H1 (cell line): ENCODE measurements around the gene IQCM. TPM values are rescaled to one million over a fixed set of nuclear protein-coding genes. Genes with fewer than 3 reads are reported as not detected.

Experiments
- CTCF ChIA-PET: fragments of 300-600 bp; sonication (Branson Sonifier 250); formaldehyde crosslinking; loops from one replicate; lab custom pipeline; 2021; ENCODE audit not compliant: partially characterized antibody; lab: Charles Lee
- POLR2A ChIA-PET: fragments of 300-600 bp; sonication (Branson Sonifier 250); formaldehyde crosslinking; loops from one replicate; lab custom pipeline; 2021; ENCODE audit warnings: inconsistent platforms; ENCODE audit not compliant: partially characterized antibody; lab: Charles Lee
- DNase-seq, 2 experiments: peaks; one replicate each; pipeline versions ENCODE4 v3.0.0 to v3.0.0-alpha.2; 2010 to 2022; ENCODE audit warnings: low spot score in 2 of 2, low read depth in 1 of 2, mixed read lengths in 1 of 2
- FAIRE-seq: peaks from 2 replicates; lab custom pipeline; 2011; peaks lifted over from hg19 to GRCh38; lab: Jason Lieb, UNC
- H2AFZ ChIP-seq: 2 replicates; pipeline ENCODE4 v1.8.1; 2012; ENCODE audit warnings: low read length, inconsistent platforms
- H2AK5ac ChIP-seq: 2 replicates; pipeline ENCODE4 v1.6.1; 2013; ENCODE audit warnings: low read depth, low read length
- H2BK120ac ChIP-seq: replicated peaks from 2 replicates; pipeline ENCODE3; 2013; ENCODE audit warnings: low read depth, low read length, inconsistent platforms
- H2BK12ac ChIP-seq: 2 replicates; pipeline ENCODE4 v1.6.1; 2013; ENCODE audit warnings: low read depth, low read length
- H2BK15ac ChIP-seq: 2 replicates; pipeline ENCODE4 v1.6.1; 2013; ENCODE audit warnings: low read length
- H2BK20ac ChIP-seq: 2 replicates; pipeline ENCODE4 v1.6.1; 2013; ENCODE audit warnings: low read length
- H2BK5ac ChIP-seq: 2 replicates; pipeline ENCODE4 v1.6.1; 2013; ENCODE audit warnings: low read depth, low read length
- H3K14ac ChIP-seq: 2 replicates; pipeline ENCODE4 v1.6.1; 2013; ENCODE audit warnings: inconsistent platforms; ENCODE audit not compliant: insufficient read length
- H3K18ac ChIP-seq: 2 replicates; pipeline ENCODE4 v1.6.1; 2013; ENCODE audit warnings: low read length; ENCODE audit errors: extremely low read depth
- H3K23ac ChIP-seq: 2 replicates; pipeline ENCODE4 v1.6.1; 2013; ENCODE audit warnings: inconsistent platforms; ENCODE audit not compliant: insufficient read length
- H3K23me2 ChIP-seq: 2 replicates; pipeline ENCODE4 v1.6.1; 2013; ENCODE audit warnings: low read depth, low read length
- H3K27ac ChIP-seq: 2 replicates; pipeline ENCODE4 v1.6.1; 2011; ENCODE audit warnings: low read depth, low read length, inconsistent platforms
- H3K27me3 ChIP-seq, 4 experiments: replicated peaks in 1 of 4; 1 replicate in 1 of 4; 2 replicates in 3 of 4; pipeline versions ENCODE4 v1.6.1 to v1.8.1; 2011 to 2013; ENCODE audit warnings: low read length in 3 of 4, mild to moderate bottlenecking in 3 of 4, inconsistent platforms in 2 of 4, mixed read lengths in 2 of 4, moderate library complexity in 1 of 4; ENCODE audit not compliant: control insufficient read depth in 3 of 4, insufficient read depth in 3 of 4; ENCODE audit errors: extremely low read depth in 1 of 4
- H3K36me3 ChIP-seq, 4 experiments: 2 replicates each; pipeline versions ENCODE4 v1.6.1 to v1.8.1; 2011 to 2013; ENCODE audit warnings: mild to moderate bottlenecking in 4 of 4, low read length in 3 of 4, moderate library complexity in 2 of 4, control low read depth in 1 of 4, inconsistent platforms in 1 of 4; ENCODE audit not compliant: insufficient read depth in 4 of 4, control insufficient read depth in 2 of 4
- H3K4ac ChIP-seq: replicated peaks from 2 replicates; pipeline ENCODE3; 2013; ENCODE audit warnings: low read length, low read depth, mixed read lengths, inconsistent platforms; ENCODE audit not compliant: insufficient read length
- H3K4me1 ChIP-seq, 4 experiments: replicated peaks in 1 of 4; 1 replicate in 1 of 4; 2 replicates in 3 of 4; pipeline versions ENCODE4 v1.6.1 to v1.8.1; 2011 to 2013; ENCODE audit warnings: low read length in 3 of 4, inconsistent platforms in 2 of 4, mixed read lengths in 1 of 4; ENCODE audit not compliant: insufficient read depth in 4 of 4, control insufficient read depth in 3 of 4
- H3K4me2 ChIP-seq, 2 experiments: 2 replicates each; pipeline versions ENCODE4 v1.6.1 to v1.8.1; 2011 to 2013; ENCODE audit warnings: low read depth in 2 of 2, low read length in 2 of 2, control low read depth in 1 of 2, inconsistent platforms in 1 of 2, mild to moderate bottlenecking in 1 of 2; ENCODE audit not compliant: insufficient read depth in 1 of 2
- H3K4me3 ChIP-seq, 4 experiments: fragments of 200-600, 300-600 bp in 1 of 4; sonication (generic), shearing (Covaris generic), sonication (Bioruptor Twin) in 1 of 4; 2 replicates each; pipeline versions ENCODE4 v1.5.1 to v1.8.1; 2011 to 2016; ENCODE audit warnings: low read length in 4 of 4, low read depth in 3 of 4, control low read depth in 2 of 4, inconsistent platforms in 2 of 4, mild to moderate bottlenecking in 2 of 4, mixed read lengths in 1 of 4, moderate library complexity in 1 of 4; ENCODE audit not compliant: insufficient read depth in 2 of 4; ENCODE audit errors: extremely low read depth in 1 of 4
- H3K56ac ChIP-seq: replicated peaks from 2 replicates; pipeline ENCODE3; 2013; ENCODE audit warnings: low read depth, mild to moderate bottlenecking, mixed read lengths, low read length, inconsistent platforms; ENCODE audit not compliant: insufficient read length
- H3K79me1 ChIP-seq: 2 replicates; pipeline ENCODE4 v1.6.1; 2013; ENCODE audit warnings: low read depth, low read length, control low read depth
- H3K79me2 ChIP-seq, 2 experiments: 2 replicates each; pipeline versions ENCODE4 v1.6.1 to v1.8.1; 2012 to 2013; ENCODE audit warnings: low read length in 2 of 2, mild to moderate bottlenecking in 2 of 2, inconsistent platforms in 1 of 2; ENCODE audit not compliant: insufficient read depth in 2 of 2, control insufficient read depth in 1 of 2
- H3K9ac ChIP-seq, 4 experiments: replicated peaks in 1 of 4; 1 replicate in 1 of 4; 2 replicates in 3 of 4; pipeline versions ENCODE4 v1.6.1 to v1.8.1; 2011 to 2013; ENCODE audit warnings: low read depth in 3 of 4, low read length in 3 of 4, control low read depth in 2 of 4, mild to moderate bottlenecking in 2 of 4, moderate library complexity in 2 of 4, inconsistent platforms in 1 of 4; ENCODE audit errors: extremely low read depth in 1 of 4
- H3K9me3 ChIP-seq, 2 experiments: 2 replicates each; pipeline versions ENCODE4 v1.6.1 to v1.8.1; 2012 to 2013; ENCODE audit warnings: mild to moderate bottlenecking in 2 of 2, moderate library complexity in 2 of 2, control low read depth in 1 of 2, inconsistent platforms in 1 of 2, low read depth in 1 of 2, low read length in 1 of 2, mixed read lengths in 1 of 2; ENCODE audit not compliant: insufficient read depth in 2 of 2
- H4K20me1 ChIP-seq, 2 experiments: replicated peaks in 1 of 2; 2 replicates each; pipeline versions ENCODE3 to v1.8.1; 2011 to 2013; ENCODE audit warnings: inconsistent platforms in 2 of 2, low read length in 2 of 2, mild to moderate bottlenecking in 1 of 2; ENCODE audit not compliant: insufficient read depth in 2 of 2, control insufficient read depth in 1 of 2
- H4K5ac ChIP-seq: 2 replicates; pipeline ENCODE4 v1.6.1; 2013; ENCODE audit warnings: low read length, low read depth, mixed read lengths, inconsistent platforms; ENCODE audit not compliant: insufficient read length
- H4K8ac ChIP-seq: 2 replicates; pipeline ENCODE4 v1.8.0; 2013; ENCODE audit warnings: mild to moderate bottlenecking, moderate library complexity, low read length, inconsistent platforms; ENCODE audit not compliant: insufficient read depth; ENCODE audit errors: extremely low read depth
- H4K91ac ChIP-seq: replicated peaks from 2 replicates; pipeline ENCODE3; 2013; ENCODE audit warnings: low read length, mixed read lengths, inconsistent platforms; ENCODE audit not compliant: insufficient read length
- TAF7 ChIP-seq: optimal IDR thresholded peaks from 2 replicates; pipeline ENCODE3; 2011; ENCODE audit warnings: low read depth, mild to moderate bottlenecking, inconsistent platforms, low read length, moderate library complexity, borderline replicate concordance
- WGBS, 2 experiments: shearing (Covaris generic) in 1 of 2; methylation state at CpG; one replicate each; pipeline versions ENCODE4 v1.1.6 to v1.1.7; 2013 to 2015; ENCODE audit warnings: low lambda C conversion rate in 2 of 2, mixed read lengths in 2 of 2, inconsistent platforms in 1 of 2, low coverage in 1 of 2, missing lambda C conversion rate in 1 of 2; ENCODE audit not compliant: insufficient replicate concordance in 2 of 2, insufficient coverage in 1 of 2, insufficient read length in 1 of 2; ENCODE audit errors: extremely low coverage in 1 of 2, missing lambda C conversion rate in 1 of 2; 5-methylcytosine and 5-hydroxymethylcytosine counted together
- polyA plus RNA-seq, 7 experiments: library from polyadenylated mRNA; depleted of rRNA in 3 of 7; stranded (reverse) in 5 of 7; unstranded in 2 of 7; fragments of >200 nt in 5 of 7; fragments of 200-250 nt in 2 of 7; gene quantifications; 1 replicate in 5 of 7; 2 replicates in 1 of 7; 4 replicates in 1 of 7; pipeline versions ENCODE4 v1.2.1 to v1.2.3, GENCODE V29; 2011 to 2013; ENCODE audit warnings: missing spikeins in 2 of 7, mixed read lengths in 2 of 7
- total RNA-seq: library from RNA; stranded (reverse); fragmentation: NEBNext Ultra II Directional; extraction: Animal tissue kit (Norgen Biotek cat#: 25700); gene quantifications from 2 replicates; pipeline ENCODE4 v1.2.1, GENCODE V29; 2021

The IQCM gene
- total and polyA plus RNA-seq, 2 of the 8 experiments (the other 6 are each of a cell fraction or from before 2014, with no cell fraction given) = not detected

- H2BK12ac ChIP-seq = no peak overlapping the region
- H4K91ac ChIP-seq = no peak overlapping the region
- no peak overlapping the region for H4K8ac ChIP-seq
- no peak overlapping the region for H3K4ac ChIP-seq
- H3K27ac ChIP-seq = no peak overlapping the region
- no peak overlapping the region for H3K18ac ChIP-seq
- H3K23ac ChIP-seq = no peak overlapping the region
- H4K20me1 ChIP-seq = no peaks in the 10 kb centered on the region
- 89% methylated on average over 3 of the region's 3 CpGs; no CpG with 5 or more reads in 1 of the 2 experiments for WGBS, 2 experiments
- no peak for DNase-seq
- H3K36me3 ChIP-seq = no peaks in the 10 kb centered on the region
- CTCF ChIA-PET = interaction anchor here (1.1 kb wide), 1 partner anchor 28 kb away, joined by 3 read pairs; no protein-coding TSS in a partner anchor
- no peak overlapping the region for H2BK20ac ChIP-seq
- H2BK15ac ChIP-seq = no peak overlapping the region
- no peak overlapping the region for H3K9ac ChIP-seq
- no peak for TF ChIP-seq TAF7
- no peak overlapping the region for H3K4me3 ChIP-seq
- no peak overlapping the region for H2AK5ac ChIP-seq
- H4K5ac ChIP-seq = no peak overlapping the region
- no peaks in the 10 kb centered on the region for H3K23me2 ChIP-seq
- H3K9me3 ChIP-seq = no peaks in the 10 kb centered on the region
- no peak overlapping the region for H3K56ac ChIP-seq
- H3K27me3 ChIP-seq = no peaks in the 10 kb centered on the region
- no peak overlapping the region for H2BK5ac ChIP-seq
- no peak overlapping the region for H3K14ac ChIP-seq
- POLR2A ChIA-PET = no interaction called here
- FAIRE-seq = no peak
- no peak overlapping the region for H2AFZ ChIP-seq
- no peaks in the 10 kb centered on the region for H3K79me2 ChIP-seq
- no peak overlapping the region for H2BK120ac ChIP-seq
- no peaks in the 10 kb centered on the region for H3K79me1 ChIP-seq
- no peak overlapping the region for H3K4me2 ChIP-seq
- no peaks in the 10 kb centered on the region for H3K4me1 ChIP-seq
Observed at GRCh38 chr4:149718500-149718899, 97.1 kb downstream of the IQCM start.
